K562 (cell line): Measurements from ENCODE around the gene TMEM132D. TPM values are rescaled to one million over a fixed set of nuclear protein-coding genes. Genes with fewer than 3 reads are reported as not detected.

ENCODE experiments used
- ATAC-seq: fragments of 200-7000 bp; cut with Tn5 transposase; 3 replicates; pipeline ENCODE4 v1.9.1; 2020; ENCODE audit warnings: moderate library complexity
- BruUV-seq: library from RNA; stranded (reverse); fragments of 400-500 nt; replicated peaks from 2 replicates; lab custom pipeline; 2021; lab: Mats Ljungman, UMichigan
- CTCF ChIA-PET: fragments of 300-600 bp; formaldehyde crosslinking; extraction: SDS; loops from one replicate; lab custom pipeline; 2021; ENCODE audit warnings: low intra/inter-chr PET ratio; lab: Yijun Ruan, JAX
- POLR2A ChIA-PET: fragments of 300-600, 350-650 bp; sonication (Branson Sonifier 250); formaldehyde crosslinking; extraction: SDS; loops from one replicate; lab custom pipeline; 2021; ENCODE audit warnings: antibody characterized with exemption, inconsistent platforms; lab: Yijun Ruan, JAX
- DNase-seq, 4 experiments: peaks; one replicate each; pipeline versions ENCODE4 v3.0.0 to v3.0.0-alpha.2; 2011 to 2018; ENCODE audit warnings: low spot score in 3 of 4, mixed read lengths in 3 of 4; ENCODE audit errors: extremely low read depth in 1 of 4
- FAIRE-seq: peaks from 2 replicates; lab custom pipeline; 2011; peaks lifted over from hg19 to GRCh38; lab: Jason Lieb, UNC
- H2AFZ ChIP-seq: 2 replicates; pipeline ENCODE4 v1.6.0; 2011; ENCODE audit warnings: low read depth, low read length, control low read depth, inconsistent platforms
- H3K27ac ChIP-seq: fragments of 200-600 bp; 3 replicates; pipeline ENCODE4 v1.8.0; 2011; ENCODE audit warnings: low read depth, mild to moderate bottlenecking, control low read depth, inconsistent platforms, low read length, moderate library complexity, mixed read lengths; ENCODE audit errors: extremely low read depth
- H3K27me3 ChIP-seq, 2 experiments: fragments of 300-600 bp in 1 of 2; 2 replicates in 1 of 2; 3 replicates in 1 of 2; pipeline versions ENCODE4 v1.6.0 to v1.8.0; 2011; ENCODE audit warnings: inconsistent platforms in 2 of 2, low read length in 2 of 2, mild to moderate bottlenecking in 1 of 2, mixed read lengths in 1 of 2, moderate library complexity in 1 of 2; ENCODE audit not compliant: control insufficient read depth in 2 of 2, insufficient read depth in 2 of 2
- H3K36me3 ChIP-seq: fragments of 300-600 bp; 3 replicates; pipeline ENCODE4 v1.8.0; 2011; ENCODE audit warnings: mild to moderate bottlenecking, low read length, inconsistent platforms; ENCODE audit not compliant: control insufficient read depth, insufficient read depth
- H3K4me1 ChIP-seq, 2 experiments: fragments of 200-600 bp in 1 of 2; replicated peaks in 1 of 2; 2 replicates in 1 of 2; 3 replicates in 1 of 2; pipeline versions ENCODE4 v1.5.1 to v1.8.0; 2011; ENCODE audit warnings: inconsistent platforms in 2 of 2, low read length in 2 of 2, mild to moderate bottlenecking in 1 of 2, mixed read lengths in 1 of 2, moderate library complexity in 1 of 2; ENCODE audit not compliant: control insufficient read depth in 2 of 2, insufficient read depth in 2 of 2
- H3K4me2 ChIP-seq: 2 replicates; pipeline ENCODE4 v1.6.1; 2011; ENCODE audit warnings: low read length, control low read depth, inconsistent platforms, mixed read lengths; ENCODE audit not compliant: insufficient read depth
- H3K4me3 ChIP-seq: fragments of 200-600 bp; sonication (generic), shearing (Covaris generic); 2 replicates; pipeline ENCODE4 v1.5.1; 2016; ENCODE audit warnings: control low read depth, inconsistent platforms
- H3K79me2 ChIP-seq: fragments of 200-600 bp; 3 replicates; pipeline ENCODE4 v1.8.0; 2011; ENCODE audit warnings: low read length, inconsistent platforms; ENCODE audit not compliant: control insufficient read depth, insufficient read depth
- H3K9ac ChIP-seq, 2 experiments: 2 replicates each; pipeline versions ENCODE4 v1.6.0 to v1.6.1; 2011; ENCODE audit warnings: low read depth in 2 of 2, low read length in 2 of 2, control low read depth in 1 of 2, inconsistent platforms in 1 of 2, mild to moderate bottlenecking in 1 of 2, mixed read lengths in 1 of 2; ENCODE audit not compliant: insufficient read depth in 1 of 2
- H3K9me1 ChIP-seq: one replicate; pipeline ENCODE4 v1.6.0; 2011; ENCODE audit warnings: inconsistent platforms, mild to moderate bottlenecking, low read length, moderate library complexity; ENCODE audit not compliant: control insufficient read depth, insufficient read depth
- H3K9me3 ChIP-seq: replicated peaks from 2 replicates; pipeline ENCODE4 v1.5.1; 2011; ENCODE audit warnings: low read depth, low read length, inconsistent platforms; ENCODE audit not compliant: control insufficient read depth, insufficient read depth
- H4K20me1 ChIP-seq: replicated peaks from 2 replicates; pipeline ENCODE4 v1.6.1; 2011; ENCODE audit warnings: low read length, inconsistent platforms, mixed read lengths; ENCODE audit not compliant: control insufficient read depth, insufficient read depth
- ETV1 ChIP-seq: fragments of 450-650 bp; conservative IDR thresholded peaks from 2 replicates; pipeline ENCODE4 v1.6.1; 2016; ENCODE audit warnings: missing genetic modification characterization, control low read depth, low read depth, missing compliant biosample characterization
- ZNF407 ChIP-seq: fragments of 450-650 bp; IDR thresholded peaks from 2 replicates; pipeline ENCODE4 v1.6.1; 2016; ENCODE audit warnings: low read depth
- whole genome bisulfite sequencing: fragments of 100-300 bp; shearing (Covaris generic); methylation state at CpG from one replicate; pipeline ENCODE4 v1.1.6; 2016; ENCODE audit warnings: low coverage, mixed read lengths; ENCODE audit not compliant: insufficient coverage; ENCODE audit errors: missing lambda C conversion rate; 5-methylcytosine and 5-hydroxymethylcytosine counted together
- in situ Hi-C: fragments of 300-500 bp; cut with MboI; formaldehyde crosslinking; loops from 4 replicates; pipeline ENCODE4 v1.15.0; 2018; ENCODE audit warnings: inconsistent platforms, mixed read lengths
- intact Hi-C: fragments of 100-400 bp; cut with micrococcal nuclease; formaldehyde crosslinking; loops from 2 replicates; pipeline ENCODE4 v1.14.2; 2022
- polyA plus RNA-seq, 8 experiments: library from polyadenylated mRNA; depleted of rRNA in 4 of 8; stranded (reverse) in 5 of 8; unstranded in 3 of 8; fragments of >200 nt; fragmentation: Nextera tagmentation in 2 of 8; fragmentation: Illumina TruSeq in 1 of 8; extraction: Ambion mirVana in 2 of 8; extraction: Trizol in 1 of 8; gene quantifications; 2 replicates each; pipeline versions ENCODE4 v1.2.1 to v1.2.3, GENCODE V29; 2011 to 2014; ENCODE audit warnings: inconsistent platforms in 1 of 8, missing spikeins in 1 of 8
- total RNA-seq, 7 experiments: library from RNA; depleted of rRNA in 6 of 7; stranded (reverse); fragments of >200 nt in 6 of 7; fragmentation: Illumina TruSeq in 2 of 7; extraction: Trizol in 2 of 7; gene quantifications; 2 replicates each; pipeline versions ENCODE4 v1.2.1 to v1.2.3, GENCODE V29; 2011 to 2021; ENCODE audit warnings: low replicate concordance in 1 of 7

The TMEM132D gene
- total and polyA plus RNA-seq, 9 of the 15 experiments (the other 6 are each of a cell fraction or from before 2014, with no cell fraction given), result not detected

DNA sequence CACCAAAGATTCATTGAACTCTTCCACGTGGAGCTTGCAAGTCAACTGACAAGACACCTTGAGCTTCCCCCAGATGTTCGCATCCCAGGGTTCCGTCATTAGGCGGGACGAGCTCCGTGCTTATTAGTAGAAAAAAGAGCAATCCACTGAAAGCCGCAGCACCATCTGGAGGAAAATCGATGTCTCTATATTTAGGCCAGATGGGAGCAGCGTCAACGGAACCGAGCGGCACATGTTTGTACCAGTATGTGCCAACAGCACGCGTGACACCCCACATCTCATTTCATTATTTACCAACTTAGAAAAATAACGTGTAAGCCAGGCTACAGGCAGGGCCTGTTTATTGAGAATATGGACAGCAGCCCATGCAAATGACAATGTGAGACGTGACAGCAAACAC lies 45.8 kb upstream of the TMEM132D start:
- intact Hi-C loops (no loop called here), in situ Hi-C loops (no loop called here)
- FAIRE-seq, result no peak
- H3K4me1 ChIP-seq, result no peaks in the 10 kb centered on the region
- no peaks in the 10 kb centered on the region for H3K79me2 ChIP-seq
- no peaks in the 10 kb centered on the region for H3K9me3 ChIP-seq
- no peak overlapping the region for H3K4me2 ChIP-seq
- ATAC-seq, result no peak
- no peak overlapping the region for H3K4me3 ChIP-seq
- under 1% methylated on average over 16 of the region's 16 CpGs for WGBS
- POLR2A ChIA-PET, result interaction anchor here (0.6 kb wide), 1 partner anchor 681 kb away, joined by 3 read pairs; no protein-coding TSS in a partner anchor
- CTCF ChIA-PET, result no interaction called here
- H3K36me3 ChIP-seq, result no peaks in the 10 kb centered on the region
- no peak overlapping the region for H3K27ac ChIP-seq
- BruUV-seq, result no TSS peak
- H3K27me3 ChIP-seq, result peaks cover 0 to 7% of the 10 kb centered on the region in 2 experiments; a peak in 2 of 5 replicates
- H4K20me1 ChIP-seq, result no peaks in the 10 kb centered on the region
- no peak overlapping the region for H3K9ac ChIP-seq
- DNase-seq, result no peak
- TF ChIP-seq ETV1 (tag), result no peak
- no peaks in the 10 kb centered on the region for H3K9me1 ChIP-seq
- H2AFZ ChIP-seq, result no peak overlapping the region

GRCh38 chr12:129941618-129942017 lies 37.8 kb upstream of the TMEM132D start:
- no peak for DNase-seq
- Histone ChIP-seq H3K27ac (no peak overlapping the region), H3K27me3 (peaks cover 0 to 15% of the 10 kb centered on the region in 2 experiments; a peak in 2 of 5 replicates), H4K20me1 (no peaks in the 10 kb centered on the region; the same call in 1 of the 2 replicates), H3K9ac (no peak overlapping the region), H3K36me3 (no peaks in the 10 kb centered on the region), H3K4me3 (no peak overlapping the region), H3K4me2 (no peak overlapping the region), H2AFZ (no peak overlapping the region), H3K9me1 (no peaks in the 10 kb centered on the region), H3K4me1 (no peaks in the 10 kb centered on the region), H3K79me2 (no peaks in the 10 kb centered on the region)
- no peak for FAIRE-seq
- ATAC-seq, result no peak
- 0% methylated on average over 8 of the region's 9 CpGs for WGBS
- intact Hi-C loops (no loop called here), in situ Hi-C loops (no loop called here)
- CTCF ChIA-PET, result no interaction called here
- POLR2A ChIA-PET, result interaction anchor here (0.7 kb wide), 1 partner anchor 1662 kb away, joined by 3 read pairs; no protein-coding TSS in a partner anchor
- TF ChIP-seq ZNF407, result no peak
- TF ChIP-seq, all 486 proteins: peak for 0
- no TSS peak for BruUV-seq
- no peaks in the 10 kb centered on the region for H3K9me3 ChIP-seq
